HG02623 (cell line): ENCODE results near the gene CCDC89.
"Not testable (repeated sequence)": the region's sequence is repeated elsewhere in the genome, so short reads cannot be mapped to it uniquely, and the experiment has no call there.

ENCODE experiments used
- ATAC-seq: cut with Tn5 transposase; IDR thresholded peaks from one replicate; pipeline ENCODE4 v1.9.1; 2021; ENCODE audit warnings: moderate library complexity; ENCODE audit not compliant: unreplicated experiment

Gene CCDC89

GRCh38 chr11:85694385-85694980 is 8.5 kb upstream of the CCDC89 start:
- no peak for ATAC-seq

GRCh38 chr11:85685125-85685819 is 723 bp downstream of the CCDC89 start:
- no peak for ATAC-seq

- ATAC-seq, result peak; percentile 83
These were observed 3.4 kb downstream of the CCDC89 start for GRCh38 chr11:85682330-85683305.

- ATAC-seq, result no peak
These were observed 5.1 kb downstream of the CCDC89 start for GRCh38 chr11:85680897-85681296.

- ATAC-seq, result no peak
These were observed 6.4 kb downstream of the CCDC89 start for GRCh38 chr11:85679576-85679975.

- no peak for ATAC-seq
These were observed 12.6 kb downstream of the CCDC89 start for GRCh38 chr11:85673393-85673792.

- no peak for ATAC-seq
These were observed 13.7 kb downstream of the CCDC89 start for GRCh38 chr11:85672105-85672902.

- ATAC-seq, result not testable (repeated sequence)
These were observed 14.9 kb downstream of the CCDC89 start for GRCh38 chr11:85670949-85671663.

GRCh38 chr11:85668157-85668556 is 17.8 kb downstream of the CCDC89 start:
- no peak for ATAC-seq

- no peak for ATAC-seq
These were observed 19.3 kb downstream of the CCDC89 start for GRCh38 chr11:85666687-85667086.

GRCh38 chr11:85665733-85666132 is 20.3 kb downstream of the CCDC89 start:
- ATAC-seq, result no peak

- peak; percentile 90 for ATAC-seq
These were observed 21.1 kb downstream of the CCDC89 start, which contains the start of gene CREBZF for GRCh38 chr11:85664615-85665481. Gene CREBZF, minus strand, starts transcription at chr11:85665129. Its CDS starts 254 bp downstream, at chr11:85664875.

- ATAC-seq, result peak; percentile 56
These were observed 22.0 kb downstream of the CCDC89 start for GRCh38 chr11:85663753-85664614.

GRCh38 chr11:85663080-85663752 is 22.8 kb downstream of the CCDC89 start:
- no peak for ATAC-seq

GRCh38 chr11:85661972-85662664 is 23.9 kb downstream of the CCDC89 start:
- no peak for ATAC-seq

- no peak for ATAC-seq
These were observed 27.8 kb downstream of the CCDC89 start for GRCh38 chr11:85658180-85658579.

- ATAC-seq, result no peak
These were observed 29.2 kb downstream of the CCDC89 start for GRCh38 chr11:85656777-85657176.
